Midbrain (tissue), 1 donor: ENCODE measurements around the gene MEOX1.
"Not testable (repeated sequence)": the region's sequence is repeated elsewhere in the genome, so short reads cannot be mapped to it uniquely, and the experiment has no call there.

ENCODE experiments used
- DNase-seq: peaks from one replicate; lab custom pipeline; 2025; lab: John Stamatoyannopoulos, UW

MEOX1 gene

DNA sequence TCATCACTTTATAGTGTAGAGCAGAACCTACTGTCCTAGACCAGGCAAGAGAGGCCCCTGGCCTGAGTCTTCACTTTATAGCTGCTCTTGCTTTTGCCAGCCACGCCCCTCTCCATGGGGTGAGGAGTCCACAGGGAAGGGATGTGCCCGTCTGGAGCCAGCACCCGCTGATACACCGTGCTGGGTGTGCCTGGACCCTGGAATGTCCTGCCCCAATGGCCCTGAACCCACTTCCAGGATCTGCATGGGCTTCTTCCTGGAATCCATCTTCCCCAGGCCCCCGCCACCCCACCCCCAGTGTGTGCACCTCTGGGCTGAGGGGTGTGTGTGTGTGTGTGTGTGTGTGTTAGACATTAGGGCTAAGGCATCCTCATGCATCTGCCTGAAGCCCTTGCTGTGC, 44.9 kb downstream of the MEOX1 start:
- DNase-seq = no peak

DNA sequence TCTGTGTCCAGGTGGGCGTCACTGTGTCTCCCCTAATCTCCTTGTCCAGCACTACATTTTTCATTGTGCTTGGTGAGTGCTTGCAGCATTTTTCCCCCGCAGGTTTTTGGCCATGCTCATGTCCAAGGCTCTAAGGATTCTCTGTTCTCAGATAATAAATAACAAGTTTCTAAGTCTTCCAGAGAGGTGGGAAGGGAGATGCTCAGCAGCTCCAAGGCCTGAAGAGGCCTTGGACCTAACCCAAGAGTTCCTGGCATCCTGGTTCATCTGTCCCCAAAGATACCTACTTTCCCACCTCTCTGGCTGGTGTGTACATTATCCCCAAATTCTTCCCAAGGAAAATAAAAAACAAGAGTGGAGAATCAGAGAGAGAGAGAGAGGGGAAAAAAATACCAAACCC, 45.3 kb downstream of the MEOX1 start:
- no peak for DNase-seq

DNA sequence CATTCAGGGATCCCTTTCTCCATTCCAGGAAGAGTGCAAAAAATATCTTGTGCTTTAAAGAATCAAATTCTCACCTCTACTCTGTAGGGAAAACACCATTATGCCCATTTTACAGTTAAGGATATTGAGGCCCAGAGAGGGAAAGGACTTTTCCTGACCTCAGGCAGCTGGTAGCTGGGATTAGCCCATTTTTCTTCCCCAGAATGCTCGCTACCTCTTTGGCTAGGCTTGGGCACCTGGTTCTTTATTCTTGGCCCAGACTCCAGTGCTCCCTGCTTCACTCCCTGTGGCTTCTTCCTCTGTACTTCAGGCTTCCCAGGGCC, 45.7 kb downstream of the MEOX1 start:
- no peak for DNase-seq

DNA sequence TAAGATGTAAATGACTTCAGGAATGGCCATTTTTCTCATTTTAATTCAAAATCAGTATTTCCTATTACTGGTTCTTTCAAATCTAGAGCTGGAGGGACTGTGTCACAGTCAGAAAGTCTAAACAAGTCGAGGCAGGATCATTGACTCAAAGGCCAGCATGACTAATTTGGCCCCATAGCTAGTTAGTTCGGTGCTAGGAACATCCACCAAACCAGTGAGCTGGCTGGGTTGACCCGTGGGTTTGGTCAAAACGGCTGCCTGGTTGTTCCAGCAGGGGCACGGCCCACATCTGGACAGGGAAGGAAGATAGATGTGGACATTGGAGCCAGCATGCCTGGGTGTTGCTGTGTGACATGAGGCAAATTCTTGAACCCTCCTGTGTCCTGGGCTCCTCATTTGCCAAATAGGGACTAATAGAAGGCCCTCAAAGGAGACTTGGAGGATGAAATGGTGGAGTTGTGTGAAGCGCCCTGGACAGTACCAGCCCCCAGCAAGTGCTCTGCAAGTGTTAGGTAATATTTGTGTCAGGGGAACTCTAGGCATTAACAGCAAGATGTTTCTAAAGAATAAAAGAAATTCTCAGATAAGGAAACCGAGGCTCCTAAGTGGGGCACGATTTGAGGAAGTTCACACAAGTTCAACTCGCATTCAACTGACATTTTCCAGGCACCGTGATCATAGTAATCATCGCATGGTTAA, 46.2 kb downstream of the MEOX1 start:
- no peak for DNase-seq

DNA sequence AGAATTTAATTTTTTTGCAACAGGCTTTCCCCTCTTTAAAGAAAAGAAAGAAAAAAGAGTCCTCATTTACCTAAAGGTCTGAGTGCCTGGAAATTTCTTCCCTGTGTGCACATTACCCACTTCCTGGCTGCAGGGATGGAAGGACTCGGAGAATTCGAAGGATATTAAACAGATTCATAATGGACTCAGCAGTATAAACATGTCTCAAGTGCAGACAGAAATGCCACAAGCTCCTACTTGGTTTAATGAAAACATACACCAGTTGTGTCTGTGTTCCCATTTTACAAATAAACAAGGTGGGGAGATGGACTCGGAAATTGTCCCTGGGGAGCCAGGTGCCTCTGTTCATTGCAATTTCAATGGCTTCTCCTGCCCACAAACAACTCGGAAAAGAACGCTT, 47.2 kb downstream of the MEOX1 start:
- DNase-seq = no peak

DNA sequence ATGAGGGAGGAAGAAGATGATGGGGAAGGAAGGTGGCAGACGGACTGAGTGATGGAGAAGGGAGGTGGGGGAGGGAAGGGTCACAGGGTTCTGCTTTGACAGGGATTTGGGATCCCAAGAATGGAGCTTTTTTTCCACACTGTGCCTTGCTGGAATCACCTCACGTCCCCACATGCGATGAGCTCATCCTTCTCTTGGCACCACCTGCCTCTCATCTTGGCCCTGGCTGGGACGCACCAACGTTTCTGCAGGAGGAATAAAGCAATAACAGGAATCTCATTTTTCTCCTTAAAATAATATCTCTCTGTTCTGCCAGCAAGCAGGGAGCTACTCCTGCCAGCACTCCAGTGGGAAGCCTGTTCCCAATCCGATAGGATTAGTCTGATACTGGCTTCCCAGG, 47.8 kb downstream of the MEOX1 start:
- no peak for DNase-seq

DNA sequence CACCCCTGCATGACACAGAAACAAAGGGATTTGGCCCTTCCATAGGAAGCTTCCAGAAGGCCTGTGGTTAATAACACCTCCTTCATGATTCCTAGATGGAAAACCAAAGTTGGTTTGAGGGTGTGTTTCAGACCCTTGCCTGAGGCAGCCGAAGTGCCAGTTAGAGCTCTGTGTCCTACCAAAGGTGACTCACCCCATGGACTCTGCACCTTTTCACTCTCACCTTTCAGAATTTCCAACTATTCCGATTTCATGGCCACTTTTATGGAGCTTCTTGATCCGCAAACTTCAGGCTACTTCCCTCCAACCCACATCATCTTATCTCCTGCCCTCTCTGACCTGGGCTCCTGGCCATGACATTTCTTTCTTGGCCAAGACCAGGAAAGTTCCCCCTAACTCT, 49.2 kb downstream of the MEOX1 start:
- no peak for DNase-seq

DNA sequence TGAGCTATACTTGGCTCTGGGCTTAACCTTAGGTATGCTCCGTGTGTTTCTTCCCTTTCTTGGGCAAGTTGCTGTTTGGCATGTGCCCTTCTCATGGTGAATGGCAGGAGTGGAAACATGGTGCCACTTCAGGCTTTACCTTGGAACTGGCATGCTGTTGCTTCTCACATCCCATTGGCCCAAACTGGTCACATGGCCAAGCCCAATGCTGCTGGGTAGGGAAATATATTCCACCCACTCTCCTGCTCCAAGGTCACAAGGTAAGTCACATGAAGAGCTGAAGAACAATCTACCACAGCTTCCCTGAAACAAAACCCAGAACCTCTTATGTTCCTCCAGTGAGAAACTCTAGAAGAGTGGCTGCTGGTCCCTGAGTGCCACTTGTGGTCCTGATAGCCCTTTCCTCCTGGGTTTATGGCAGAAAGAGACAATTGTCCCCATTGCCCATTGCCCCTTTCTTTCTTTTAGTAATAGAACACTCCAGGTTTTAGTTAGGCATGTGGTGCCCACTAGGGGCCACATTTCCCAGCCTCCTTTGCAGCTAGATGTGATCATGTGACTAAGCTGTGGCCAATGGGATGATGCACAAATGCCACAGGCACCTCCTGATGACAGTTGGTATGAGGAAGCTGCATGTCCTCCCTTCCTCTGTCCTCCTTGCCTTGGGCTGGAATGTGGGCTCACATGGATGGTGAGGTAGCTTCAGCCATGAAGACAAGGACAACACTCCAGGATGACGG, 50.3 kb downstream of the MEOX1 start:
- DNase-seq = no peak

DNA sequence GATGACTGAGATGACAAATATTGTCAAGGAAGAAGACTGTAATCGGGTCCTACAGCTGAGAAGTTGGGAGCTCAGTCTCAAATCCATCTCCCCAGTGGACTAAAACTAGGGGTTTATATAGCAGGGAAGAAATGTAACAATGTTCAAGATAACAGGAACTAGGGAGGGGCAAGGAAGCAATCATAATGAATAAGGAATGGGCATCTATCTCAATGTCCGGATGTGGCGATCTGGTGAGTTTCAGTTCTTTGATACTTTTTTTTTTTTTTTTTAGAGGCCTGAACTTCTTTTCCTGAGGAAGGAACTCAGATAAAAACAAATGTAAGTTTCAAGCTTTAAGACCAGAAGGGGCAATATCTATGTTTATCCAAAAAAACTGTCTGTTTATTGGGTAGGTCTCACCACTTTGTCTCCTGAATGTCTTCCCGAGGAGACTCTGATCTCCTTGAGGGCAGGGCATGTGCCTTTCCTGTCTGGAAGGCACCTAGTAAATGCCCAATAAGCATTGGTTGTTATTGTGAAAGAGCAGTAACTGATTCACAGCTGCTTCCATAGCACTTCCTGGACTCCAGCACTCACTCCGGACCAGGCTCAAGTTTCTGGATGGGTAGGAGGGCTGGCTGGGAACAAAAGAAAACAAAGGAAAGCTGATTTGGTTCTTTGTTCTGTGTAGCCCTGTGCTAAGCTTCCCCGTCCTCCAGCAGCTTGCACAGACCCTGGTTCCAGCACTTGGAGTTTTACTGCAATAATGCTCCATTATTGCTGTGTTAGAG, 51.9 kb downstream of the MEOX1 start:
- DNase-seq = no peak

DNA sequence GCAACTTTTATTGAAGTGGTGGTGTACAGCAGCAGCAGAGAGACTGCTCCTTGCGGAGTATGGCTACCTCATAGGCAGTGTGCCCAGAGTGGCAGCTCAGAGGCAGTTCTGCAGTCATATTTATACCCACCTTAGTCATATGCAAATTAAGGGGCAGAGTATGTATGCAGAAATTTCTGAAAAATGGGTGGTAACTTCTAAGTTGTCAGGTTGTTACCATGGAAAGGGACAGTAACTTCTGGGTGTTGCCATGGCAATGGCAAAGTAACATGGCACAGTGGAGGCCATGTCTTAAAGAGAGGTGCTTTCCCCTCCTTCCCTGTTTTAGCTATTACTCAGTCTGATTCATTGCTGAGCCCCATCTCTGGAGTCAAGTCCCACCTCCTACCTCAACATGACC, 53.4 kb downstream of the MEOX1 start:
- no peak for DNase-seq

DNA sequence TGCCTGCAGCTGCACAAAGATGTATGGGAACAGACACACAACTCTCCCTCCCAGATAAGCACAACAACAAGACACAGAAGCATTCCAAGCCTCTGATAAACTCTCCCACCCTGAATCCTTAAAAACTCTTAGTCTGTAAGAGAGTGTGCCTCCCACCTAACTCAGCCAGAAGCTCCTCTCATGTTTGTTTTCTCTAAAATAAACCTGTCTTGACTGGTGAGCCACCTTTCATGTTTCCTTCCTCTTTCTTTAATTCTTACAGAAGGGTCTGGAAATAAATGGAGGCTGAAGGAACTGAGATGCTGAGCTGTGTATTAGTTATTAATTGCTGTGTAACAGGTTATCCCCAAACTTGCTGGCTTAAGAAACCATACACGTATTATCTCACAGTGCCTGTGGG, 57.2 kb downstream of the MEOX1 start:
- no peak for DNase-seq

DNA sequence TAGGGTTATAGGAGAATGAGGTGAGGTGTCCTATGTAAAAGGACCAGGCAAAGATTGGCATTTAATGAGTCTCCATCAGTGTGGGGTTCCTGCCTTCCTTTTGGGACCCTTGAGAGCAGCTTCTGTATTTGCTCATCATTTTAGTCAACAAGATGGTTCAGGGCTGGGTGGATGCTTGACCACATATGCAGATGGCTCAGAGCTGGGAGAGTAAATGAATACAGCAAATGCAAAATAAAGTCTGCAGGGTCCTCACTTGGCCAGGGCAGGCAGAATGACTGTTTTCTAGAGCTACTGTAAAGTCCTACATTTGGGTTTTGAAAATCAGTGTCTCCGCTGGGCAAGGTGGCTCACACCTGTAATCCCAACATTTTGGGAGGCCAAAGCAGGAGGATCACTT, 58.4 kb downstream of the MEOX1 start:
- no peak for DNase-seq

DNA sequence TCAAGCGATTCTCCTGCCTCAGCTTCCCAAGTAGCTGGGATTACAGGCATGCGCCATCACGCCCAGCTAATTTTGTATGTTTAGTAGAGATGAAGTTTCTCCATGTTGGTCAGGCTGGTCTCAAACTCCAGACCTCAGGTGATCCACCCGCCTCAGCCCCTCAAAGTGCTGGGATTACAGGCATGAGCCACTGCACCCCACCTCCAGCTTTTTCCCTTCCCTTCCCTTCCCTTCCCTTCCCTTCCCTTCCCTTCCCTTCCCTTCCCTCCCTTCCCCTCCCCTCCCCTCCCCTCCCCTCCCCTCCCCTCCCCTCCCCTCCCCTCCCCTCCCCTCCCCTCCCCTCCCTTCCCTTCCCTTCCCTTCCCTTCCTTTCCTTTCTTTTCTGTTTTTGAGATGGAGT, 59.2 kb downstream of the MEOX1 start:
- not testable (repeated sequence) for DNase-seq

DNA sequence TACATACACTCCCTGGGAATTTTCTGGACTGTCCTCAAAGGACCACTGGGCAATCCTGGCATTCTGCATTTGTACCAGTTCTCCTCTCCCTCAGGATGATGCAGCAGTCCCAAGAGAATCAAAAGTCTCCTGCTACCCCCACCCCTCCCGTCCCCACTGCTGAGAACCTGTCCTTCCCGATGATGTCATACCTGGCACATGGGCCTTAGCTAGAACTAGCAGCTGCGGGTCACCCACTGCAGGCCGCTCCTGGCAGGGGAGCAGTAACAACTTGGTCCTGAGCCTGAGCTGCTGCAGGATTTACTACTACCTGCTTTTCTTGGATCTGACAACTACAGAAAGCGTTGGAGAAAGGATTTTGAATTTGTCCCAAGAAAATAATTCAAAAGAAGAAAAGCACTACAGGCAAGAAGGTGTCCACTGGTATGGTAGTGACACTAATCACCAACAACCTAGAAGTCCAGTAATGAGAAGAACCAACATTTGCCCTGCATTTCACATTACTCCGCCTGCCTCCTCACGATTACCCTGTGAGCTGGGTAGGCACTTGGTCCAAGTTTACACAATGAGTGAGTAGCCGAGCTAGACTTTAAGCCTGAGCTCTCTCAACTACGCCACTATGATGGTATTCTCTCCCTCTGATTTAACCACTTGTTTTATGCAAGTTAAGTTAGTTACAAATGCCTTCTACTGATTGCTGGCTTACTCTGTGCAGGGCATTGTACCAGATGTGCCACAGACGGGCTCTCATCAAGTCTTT, 60.3 kb downstream of the MEOX1 start:
- DNase-seq = peak; percentile 9

DNA sequence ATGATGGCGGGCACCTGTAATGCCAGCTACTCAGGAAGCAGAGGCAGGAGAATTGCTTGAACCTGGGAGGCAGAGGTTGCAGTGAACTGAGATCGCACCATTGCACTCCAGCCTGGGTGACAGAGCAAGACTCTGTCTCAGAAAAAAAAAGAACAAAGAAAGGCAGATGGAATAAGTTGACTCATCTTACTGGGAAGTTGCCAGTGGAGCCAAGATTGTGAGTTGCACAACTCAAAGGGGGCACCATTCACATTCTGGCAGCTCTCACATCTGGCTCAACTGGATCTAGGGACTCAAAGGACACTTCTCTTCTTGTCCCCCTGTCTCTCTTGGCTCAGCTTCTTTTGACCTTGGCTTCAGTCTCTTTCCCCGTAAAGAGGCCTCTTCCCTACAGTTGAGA, 61.9 kb downstream of the MEOX1 start:
- DNase-seq = no peak

DNA sequence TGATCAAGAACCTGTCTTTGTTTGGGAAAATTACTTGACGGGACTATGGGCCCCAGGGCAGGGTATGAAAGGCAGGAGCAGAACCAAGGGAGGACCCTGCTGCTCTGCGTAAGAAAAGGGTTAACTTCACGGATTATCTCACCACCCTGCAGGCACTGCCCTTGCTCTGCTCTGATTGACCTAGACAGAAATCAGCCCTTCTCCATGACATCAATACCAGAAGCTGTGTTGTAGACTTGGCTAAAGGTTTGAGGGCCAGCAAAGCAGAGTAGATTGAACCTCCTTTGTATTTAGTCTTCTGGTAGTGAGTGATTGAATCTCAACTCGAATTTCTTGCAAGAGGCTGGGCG, 62.7 kb downstream of the MEOX1 start:
- DNase-seq = no peak

DNA sequence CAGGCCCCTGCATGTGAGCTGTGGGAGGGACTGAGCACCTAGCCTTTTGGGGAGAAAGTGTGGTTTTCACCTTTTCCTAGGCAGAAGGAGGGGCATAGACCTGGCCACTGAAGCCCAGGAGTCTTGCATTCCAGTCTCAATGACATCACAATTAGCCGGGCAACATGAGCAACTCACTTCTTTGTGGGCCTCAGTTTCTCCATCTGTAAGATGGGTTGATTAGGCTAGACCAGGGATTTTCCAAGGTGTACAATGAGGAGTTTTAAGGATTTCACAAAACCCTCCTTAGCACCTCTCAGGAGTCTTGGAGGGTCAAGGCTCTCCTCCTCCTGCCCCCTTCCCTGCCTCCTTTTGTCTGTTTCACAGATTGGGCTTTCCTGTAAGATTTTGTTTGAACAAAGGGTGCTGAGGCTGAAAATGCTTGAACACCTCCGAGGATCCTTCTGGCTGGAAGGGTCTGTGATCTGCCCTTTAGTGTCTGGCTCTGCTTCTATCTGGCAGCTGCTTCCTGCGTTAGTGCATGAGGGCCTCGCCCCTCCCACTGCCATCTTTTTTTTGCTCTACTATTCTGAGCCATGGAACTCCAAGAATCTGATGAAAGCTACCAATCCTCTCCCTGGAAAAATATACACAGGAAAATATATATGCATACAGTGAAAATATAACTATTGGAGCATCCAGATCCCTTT, 63.2 kb downstream of the MEOX1 start:
- no peak for DNase-seq

DNA sequence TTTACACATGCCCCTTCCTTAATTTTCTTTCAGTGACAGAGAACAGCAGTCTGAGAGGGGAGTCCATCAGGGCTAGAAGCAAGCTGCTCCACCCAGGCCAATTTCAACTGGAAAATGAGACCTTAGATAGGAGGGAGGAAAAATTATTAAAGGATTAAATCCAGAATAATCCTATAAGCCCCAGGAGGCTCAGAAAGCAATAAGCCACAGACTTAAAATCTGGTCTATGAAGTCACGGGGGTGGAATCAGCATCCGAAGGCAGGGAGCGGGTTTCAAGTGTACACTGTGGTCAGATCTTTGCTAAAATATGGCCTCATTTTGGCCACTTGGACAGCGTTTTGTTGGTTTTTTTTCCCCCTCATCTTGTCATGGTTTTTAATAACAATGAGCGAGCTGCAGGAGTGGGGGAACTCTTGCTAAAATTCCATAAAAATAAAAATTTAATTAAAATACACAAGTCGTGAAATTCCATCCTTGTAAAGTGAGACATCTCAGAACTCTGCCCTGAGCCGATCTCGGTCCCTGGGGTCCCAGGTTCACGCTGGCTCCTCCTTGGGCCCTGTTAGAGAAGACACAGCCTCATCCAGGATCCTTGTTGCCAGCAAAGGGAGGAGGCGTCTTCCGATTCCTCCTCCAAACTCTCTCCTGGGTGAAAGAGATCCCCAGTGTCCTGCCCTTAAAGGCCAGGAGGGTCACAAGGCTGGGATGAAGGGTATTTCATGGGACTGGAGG, 63.9 kb downstream of the MEOX1 start:
- DNase-seq = no peak

DNA sequence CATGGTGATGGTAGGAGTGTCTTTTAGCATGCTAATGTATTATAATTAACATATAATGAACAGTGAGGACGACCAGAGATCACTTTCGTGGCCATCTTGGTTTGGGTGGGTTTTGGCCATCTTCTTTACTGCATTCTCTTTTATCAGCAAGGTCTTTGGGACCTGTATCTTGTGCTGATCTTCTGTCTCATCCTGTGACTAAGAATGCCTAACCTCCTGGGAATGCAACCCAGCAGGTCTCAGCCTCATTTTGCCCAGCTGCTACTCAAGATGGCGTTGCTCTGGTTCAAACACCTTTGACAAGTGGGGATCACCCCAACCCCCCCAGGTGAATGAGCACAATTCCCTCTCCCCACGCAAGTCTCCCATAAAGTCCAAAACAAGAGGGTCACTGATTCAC, 66.3 kb downstream of the MEOX1 start:
- DNase-seq = no peak

DNA sequence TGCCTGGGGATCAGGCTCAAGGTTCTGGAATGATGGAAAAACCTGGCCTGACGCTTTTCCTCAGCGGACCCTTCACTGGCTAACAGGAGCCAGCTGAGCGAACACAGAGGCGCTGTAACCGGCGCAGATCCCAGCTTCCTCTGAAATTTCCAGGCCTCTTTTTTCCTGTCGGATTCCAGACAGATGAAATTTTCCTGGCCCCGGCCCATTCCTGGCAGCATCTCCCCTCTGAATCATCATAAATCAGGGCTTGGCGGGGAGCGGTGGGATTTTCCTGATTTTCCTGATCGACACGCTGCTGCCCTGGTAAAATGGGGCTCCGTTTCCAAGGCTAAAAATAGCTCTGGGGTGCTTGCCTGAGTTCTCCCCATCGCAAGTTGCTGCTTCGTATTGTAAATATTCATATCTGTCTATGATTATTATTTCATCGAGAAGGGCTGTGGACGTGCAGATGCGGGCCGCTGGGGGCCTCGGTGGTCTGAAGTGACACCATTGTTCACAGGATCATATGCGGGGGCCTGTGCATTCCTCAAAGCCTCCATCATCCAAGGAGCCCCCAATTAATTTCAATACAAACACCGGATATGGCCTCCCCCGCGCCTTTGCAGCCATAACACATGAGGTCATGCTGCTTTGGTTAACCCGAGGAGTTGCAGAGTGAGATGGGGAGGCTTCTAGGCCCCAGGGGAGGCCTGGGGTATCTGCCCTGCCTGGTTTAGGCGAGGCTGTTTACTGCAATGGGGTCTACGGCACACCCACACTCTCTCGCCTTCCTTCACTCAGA, 69.8 kb downstream of the MEOX1 start:
- no peak for DNase-seq

DNA sequence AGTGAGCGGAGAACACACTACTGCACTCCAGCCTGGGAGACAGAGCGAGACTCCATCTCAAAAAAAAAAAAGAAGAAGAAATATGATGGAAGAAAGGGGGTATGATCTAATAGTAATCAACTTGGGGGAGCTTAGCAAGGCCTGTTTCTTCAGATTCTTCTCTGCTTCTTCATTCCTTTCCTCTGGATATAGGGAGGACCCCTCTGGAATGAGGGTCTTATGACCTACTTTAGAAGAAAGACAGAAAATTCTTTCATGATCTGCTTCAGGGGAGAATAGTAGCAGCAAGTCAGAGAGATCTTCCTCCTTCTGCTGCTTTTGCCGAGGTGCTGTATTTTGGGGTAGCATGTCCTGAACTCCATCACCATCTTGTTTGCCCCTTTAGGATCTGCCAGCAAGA, 70.7 kb downstream of the MEOX1 start:
- DNase-seq = no peak
